Neural cell (in vitro differentiated cells): ENCODE results near the gene SMIM7.

Source experiments
- EZH2 ChIP-seq: fragments of 200-600, 300-800 bp; shearing (Covaris generic), sonication (generic); IDR thresholded peaks from 2 replicates; pipeline ENCODE4 v1.6.1; 2014; ENCODE audit warnings: antibody characterized with exemption, low read length, borderline replicate concordance, mild to moderate bottlenecking; ENCODE audit not compliant: insufficient read depth, poor library complexity, severe bottlenecking
- MXI1 ChIP-seq: fragments of 450-650 bp; conservative IDR thresholded peaks from 2 replicates; pipeline ENCODE4 v1.6.1; 2014; ENCODE audit warnings: antibody characterized with exemption, mild to moderate bottlenecking; ENCODE audit not compliant: poor library complexity, severe bottlenecking
- POLR2AphosphoS5 ChIP-seq: IDR thresholded peaks from 2 replicates; pipeline ENCODE4 v1.6.1; 2012
- SMC3 ChIP-seq: fragments of 450-650 bp; conservative IDR thresholded peaks from 2 replicates; pipeline ENCODE4 v1.6.1; 2014; ENCODE audit warnings: antibody characterized with exemption, mild to moderate bottlenecking, moderate library complexity; ENCODE audit not compliant: poor library complexity
- TAF1 ChIP-seq: IDR thresholded peaks from 2 replicates; pipeline ENCODE4 v1.6.1; 2012; ENCODE audit warnings: low read depth
- TF ChIP-seq, protein P1 (sequence below): fragments of 450-650 bp; IDR thresholded peaks from 2 replicates; pipeline ENCODE4 v1.5.1; 2014; ENCODE audit warnings: antibody characterized with exemption, mild to moderate bottlenecking, moderate library complexity; ENCODE audit not compliant: poor library complexity, severe bottlenecking

DNA sequence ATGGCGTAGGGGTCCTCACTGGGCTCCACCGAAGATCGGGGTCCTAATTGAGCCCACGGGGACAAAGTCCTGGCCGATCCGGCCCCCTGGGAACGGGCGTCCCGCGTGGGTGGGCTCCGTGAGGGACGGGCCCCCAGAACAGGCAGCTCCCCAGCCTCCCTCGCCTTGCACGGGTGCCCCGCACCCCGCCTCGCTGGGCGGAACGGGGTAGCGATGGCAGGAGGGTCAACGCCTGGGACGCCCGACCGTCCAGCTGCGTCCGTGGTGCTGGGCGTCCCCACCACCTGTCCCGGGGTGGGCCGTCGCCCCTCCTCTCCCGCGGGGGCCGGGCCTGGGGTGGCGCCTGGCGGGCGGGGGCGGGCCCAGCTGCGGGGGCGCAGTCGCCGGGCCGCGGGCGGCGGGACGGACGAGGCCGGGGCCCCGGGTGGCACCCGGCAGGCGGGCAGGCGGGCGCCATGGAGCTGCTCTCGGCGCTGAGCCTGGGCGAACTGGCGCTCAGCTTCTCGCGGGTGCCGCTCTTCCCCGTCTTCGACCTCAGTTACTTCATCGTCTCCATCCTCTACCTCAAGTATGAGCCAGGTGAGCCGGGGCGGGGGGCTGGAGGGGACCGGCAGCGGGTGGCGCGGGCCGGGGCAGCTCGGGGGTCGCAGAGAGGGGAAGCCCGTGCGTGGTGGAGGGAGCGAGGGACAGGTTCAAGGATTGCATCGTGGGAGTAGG lies 977 bp upstream of the SMIM7 start, which contains the start of gene TMEM38A:
- TF ChIP-seq, protein P1, sequence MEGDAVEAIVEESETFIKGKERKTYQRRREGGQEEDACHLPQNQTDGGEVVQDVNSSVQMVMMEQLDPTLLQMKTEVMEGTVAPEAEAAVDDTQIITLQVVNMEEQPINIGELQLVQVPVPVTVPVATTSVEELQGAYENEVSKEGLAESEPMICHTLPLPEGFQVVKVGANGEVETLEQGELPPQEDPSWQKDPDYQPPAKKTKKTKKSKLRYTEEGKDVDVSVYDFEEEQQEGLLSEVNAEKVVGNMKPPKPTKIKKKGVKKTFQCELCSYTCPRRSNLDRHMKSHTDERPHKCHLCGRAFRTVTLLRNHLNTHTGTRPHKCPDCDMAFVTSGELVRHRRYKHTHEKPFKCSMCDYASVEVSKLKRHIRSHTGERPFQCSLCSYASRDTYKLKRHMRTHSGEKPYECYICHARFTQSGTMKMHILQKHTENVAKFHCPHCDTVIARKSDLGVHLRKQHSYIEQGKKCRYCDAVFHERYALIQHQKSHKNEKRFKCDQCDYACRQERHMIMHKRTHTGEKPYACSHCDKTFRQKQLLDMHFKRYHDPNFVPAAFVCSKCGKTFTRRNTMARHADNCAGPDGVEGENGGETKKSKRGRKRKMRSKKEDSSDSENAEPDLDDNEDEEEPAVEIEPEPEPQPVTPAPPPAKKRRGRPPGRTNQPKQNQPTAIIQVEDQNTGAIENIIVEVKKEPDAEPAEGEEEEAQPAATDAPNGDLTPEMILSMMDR: no peak
- no peak for TF ChIP-seq EZH2
- TF ChIP-seq TAF1: no peak
- TF ChIP-seq SMC3: no peak
- no peak for TF ChIP-seq POLR2AphosphoS5
- no peak for TF ChIP-seq MXI1
